HepG2 (cell line): ENCODE data around the gene HINT1. TPM values are rescaled to one million over a fixed set of nuclear protein-coding genes. Genes with fewer than 3 reads are reported as not detected.

ENCODE experiments used
- E2F5 ChIP-seq: sonication (generic); formaldehyde crosslinking; conservative IDR thresholded peaks from 2 replicates; pipeline ENCODE4 v1.4.0; 2020; ENCODE audit warnings: missing genetic modification reagents
- EEA1 ChIP-seq: sonication (generic); formaldehyde crosslinking; IDR thresholded peaks from 2 replicates; pipeline ENCODE4 v1.5.1; 2020; ENCODE audit warnings: mild to moderate bottlenecking, missing genetic modification reagents, borderline replicate concordance
- GZF1 ChIP-seq: sonication (generic); formaldehyde crosslinking; IDR thresholded peaks from 2 replicates; pipeline ENCODE4 v1.5.1; 2020; ENCODE audit warnings: mild to moderate bottlenecking, missing genetic modification reagents
- RFXAP ChIP-seq: sonication (generic); formaldehyde crosslinking; IDR thresholded peaks from 2 replicates; pipeline ENCODE4 v1.4.0; 2020; ENCODE audit warnings: missing genetic modification reagents, borderline replicate concordance
- SMARCE1 ChIP-seq: fragments of 450-650 bp; IDR thresholded peaks from 2 replicates; pipeline ENCODE4 v1.6.1; 2017; ENCODE audit warnings: borderline replicate concordance
- ZBTB25 ChIP-seq: IDR thresholded peaks from 2 replicates; pipeline ENCODE4 v1.6.1; 2018; ENCODE audit warnings: missing genetic modification reagents
- ZNF431 ChIP-seq: sonication (generic); formaldehyde crosslinking; IDR thresholded peaks from 2 replicates; pipeline ENCODE4 v1.9.0; 2022; ENCODE audit warnings: missing genetic modification reagents, low read depth, mild to moderate bottlenecking, borderline replicate concordance
- ZNF891 ChIP-seq: sonication (generic); formaldehyde crosslinking; IDR thresholded peaks from 2 replicates; pipeline ENCODE4 v1.5.0; 2020; ENCODE audit warnings: mild to moderate bottlenecking, missing genetic modification reagents
- ZXDC ChIP-seq: sonication (generic); formaldehyde crosslinking; IDR thresholded peaks from 2 replicates; pipeline ENCODE4 v1.5.0; 2020; ENCODE audit warnings: mild to moderate bottlenecking, missing genetic modification reagents
- polyA plus RNA-seq, 8 experiments: library from polyadenylated mRNA; depleted of rRNA in 3 of 8; stranded (reverse) in 7 of 8; unstranded in 1 of 8; fragments of >200 nt; fragmentation: Illumina TruSeq in 4 of 8; extraction: Trizol in 4 of 8; gene quantifications; 2 replicates each; pipeline versions ENCODE4 v1.2.1 to v1.2.3, GENCODE V29; 2011 to 2016; ENCODE audit warnings: low read depth in 4 of 8, missing spikeins in 1 of 8, mixed read lengths in 1 of 8; ENCODE audit not compliant: insufficient read depth in 1 of 8
- total RNA-seq, 5 experiments: library from RNA; depleted of rRNA; stranded (reverse); fragments of >200 nt; fragmentation: Illumina TruSeq; extraction: Trizol; gene quantifications; 2 replicates each; pipeline ENCODE4 v1.2.3, GENCODE V29; 2016; ENCODE audit warnings: low read depth in 1 of 5

Gene HINT1
- total and polyA plus RNA-seq, 2 of the 13 experiments (the other 11 are each of a cell fraction or from before 2014, with no cell fraction given) = 428 to 997 TPM

GRCh38 chr5:131165119-131165727 lies at the start of gene HINT1 (continued):
- TF ChIP-seq ZXDC (CRISPR knock-in tag) (no peak), ZNF891 (peak; percentile 84), E2F5 (CRISPR knock-in tag) (no peak), ZNF431 (no peak), SMARCE1 (no peak), EEA1 (CRISPR knock-in tag) (no peak), GZF1 (CRISPR knock-in tag) (no peak), ZBTB25 (CRISPR knock-in tag) (no peak), RFXAP (CRISPR knock-in tag) (peak; percentile 19; the same call in 1 of the 2 replicates)
- TF ChIP-seq, all 625 proteins: peak for 163
